WTC11 (cell line): ENCODE results near the gene STON2. TPM values are rescaled to one million over a fixed set of nuclear protein-coding genes. Genes with fewer than 3 reads are reported as not detected.

ENCODE experiments used
- ATAC-seq: fragments of 200-7000 bp; cut with Tn5 transposase; 2 replicates; pipeline ENCODE4 v1.10.0; 2021; ENCODE audit warnings: mild to moderate bottlenecking, moderate library complexity
- CTCF ChIA-PET: fragments of 300-600 bp; sonication (Branson Sonifier 250); formaldehyde crosslinking; loops from one replicate; lab custom pipeline; 2021; ENCODE audit warnings: antibody characterized with exemption; lab: Charles Lee
- POLR2A ChIA-PET: fragments of 350-600 bp; sonication (Branson Sonifier 250); formaldehyde crosslinking; loops from one replicate; lab custom pipeline; 2021; ENCODE audit warnings: antibody characterized with exemption; lab: Charles Lee
- DNase-seq: peaks from one replicate; pipeline ENCODE4 v3.0.0; 2021; ENCODE audit warnings: low spot score
- H3K27ac Mint-ChIP-seq: 2 replicates; pipeline ENCODE4 v1.8.0; 2021; ENCODE audit warnings: mixed read lengths
- H3K27me3 Mint-ChIP-seq: 2 replicates; pipeline ENCODE4 v1.8.0; 2021; ENCODE audit warnings: low read depth, mild to moderate bottlenecking, moderate library complexity, mixed read lengths
- H3K36me3 Mint-ChIP-seq: 2 replicates; pipeline ENCODE4 v1.8.0; 2021; ENCODE audit warnings: mixed read lengths
- H3K4me1 Mint-ChIP-seq: 2 replicates; pipeline ENCODE4 v1.8.0; 2022; ENCODE audit warnings: mixed read lengths
- H3K4me3 Mint-ChIP-seq: 2 replicates; pipeline ENCODE4 v1.8.0; 2021; ENCODE audit warnings: mild to moderate bottlenecking, moderate library complexity, mixed read lengths
- H3K9me3 Mint-ChIP-seq: 2 replicates; pipeline ENCODE4 v1.8.0; 2021; ENCODE audit warnings: mixed read lengths
- CBFB ChIP-seq: sonication (generic); formaldehyde crosslinking; IDR thresholded peaks from 2 replicates; pipeline ENCODE4 v1.8.1; 2022; ENCODE audit warnings: mild to moderate bottlenecking, low read depth, missing genetic modification reagents
- ELF4 ChIP-seq: sonication (generic); formaldehyde crosslinking; IDR thresholded peaks from 2 replicates; pipeline ENCODE4 v1.8.1; 2022; ENCODE audit warnings: low read depth, mild to moderate bottlenecking, moderate library complexity, missing genetic modification reagents
- EMX1 ChIP-seq: fragments of 250-450 bp; sonication (Bioruptor Pico); IDR thresholded peaks from 2 replicates; pipeline ENCODE4 v1.8.0; 2021; ENCODE audit warnings: mild to moderate bottlenecking
- FOXK1 ChIP-seq: sonication (generic); formaldehyde crosslinking; IDR thresholded peaks from 2 replicates; pipeline ENCODE4 v1.8.0; 2022; ENCODE audit warnings: mild to moderate bottlenecking, moderate library complexity, missing genetic modification reagents
- HMGA2 ChIP-seq: fragments of 250-450 bp; sonication (Bioruptor Pico); IDR thresholded peaks from 2 replicates; pipeline ENCODE4 v1.4.0; 2021; ENCODE audit warnings: mild to moderate bottlenecking, moderate library complexity
- JUN ChIP-seq: sonication (generic); formaldehyde crosslinking; IDR thresholded peaks from 2 replicates; pipeline ENCODE4 v1.8.0; 2023; ENCODE audit warnings: mild to moderate bottlenecking, missing genetic modification reagents
- NFE2L1 ChIP-seq: sonication (generic); formaldehyde crosslinking; IDR thresholded peaks from 2 replicates; pipeline ENCODE4 v1.8.1; 2023; ENCODE audit warnings: missing genetic modification reagents
- RELA ChIP-seq: sonication (generic); formaldehyde crosslinking; IDR thresholded peaks from 2 replicates; pipeline ENCODE4 v1.8.1; 2022; ENCODE audit warnings: missing genetic modification reagents, mild to moderate bottlenecking, borderline replicate concordance
- RORB ChIP-seq: fragments of 250-450 bp; sonication (Bioruptor Pico); IDR thresholded peaks from 2 replicates; pipeline ENCODE4 v1.9.0; 2021; ENCODE audit warnings: mild to moderate bottlenecking
- SMAD3 ChIP-seq: sonication (generic); formaldehyde crosslinking; IDR thresholded peaks from 2 replicates; pipeline ENCODE4 v1.8.0; 2022; ENCODE audit warnings: missing genetic modification reagents, mild to moderate bottlenecking, borderline replicate concordance
- ZBTB21 ChIP-seq: sonication (generic); formaldehyde crosslinking; IDR thresholded peaks from 2 replicates; pipeline ENCODE4 v1.8.1; 2023; ENCODE audit warnings: mild to moderate bottlenecking, missing genetic modification reagents, borderline replicate concordance
- total RNA-seq: library from RNA; stranded (reverse); gene quantifications from 3 replicates; pipeline ENCODE4 v1.2.3, GENCODE V29; 2021
- TF ChIP-seq, protein P1 (sequence below): sonication (generic); formaldehyde crosslinking; IDR thresholded peaks from 2 replicates; pipeline ENCODE4 v1.8.1; 2022; ENCODE audit warnings: mild to moderate bottlenecking, missing genetic modification reagents, moderate library complexity, borderline replicate concordance
- TF ChIP-seq, protein P2 (sequence below): sonication (generic); formaldehyde crosslinking; IDR thresholded peaks from 2 replicates; pipeline ENCODE4 v1.8.0; 2022; ENCODE audit warnings: mild to moderate bottlenecking, missing genetic modification reagents
- TF ChIP-seq, protein P3 (sequence below): fragments of 250-450 bp; sonication (Bioruptor Pico); IDR thresholded peaks from 2 replicates; pipeline ENCODE4 v1.9.0; 2021; ENCODE audit warnings: mild to moderate bottlenecking
- TF ChIP-seq, protein P4 (sequence below): sonication (generic); formaldehyde crosslinking; IDR thresholded peaks from 2 replicates; pipeline ENCODE4 v1.8.1; 2022; ENCODE audit warnings: mild to moderate bottlenecking, moderate library complexity, missing genetic modification reagents
- TF ChIP-seq, protein P5 (sequence below): sonication (generic); formaldehyde crosslinking; IDR thresholded peaks from 2 replicates; pipeline ENCODE4 v1.8.0; 2022; ENCODE audit warnings: mild to moderate bottlenecking, missing genetic modification reagents
- TF ChIP-seq, protein P6 (sequence below): sonication (generic); formaldehyde crosslinking; IDR thresholded peaks from 2 replicates; pipeline ENCODE4 v1.8.0; 2023; ENCODE audit warnings: missing genetic modification reagents
- TF ChIP-seq, protein P7 (sequence below): sonication (generic); formaldehyde crosslinking; IDR thresholded peaks from 2 replicates; pipeline ENCODE4 v1.8.1; 2023; ENCODE audit warnings: mild to moderate bottlenecking, missing genetic modification reagents

The STON2 gene
- total RNA-seq, 1 experiment from 2014 or later, result 69.2 TPM

DNA sequence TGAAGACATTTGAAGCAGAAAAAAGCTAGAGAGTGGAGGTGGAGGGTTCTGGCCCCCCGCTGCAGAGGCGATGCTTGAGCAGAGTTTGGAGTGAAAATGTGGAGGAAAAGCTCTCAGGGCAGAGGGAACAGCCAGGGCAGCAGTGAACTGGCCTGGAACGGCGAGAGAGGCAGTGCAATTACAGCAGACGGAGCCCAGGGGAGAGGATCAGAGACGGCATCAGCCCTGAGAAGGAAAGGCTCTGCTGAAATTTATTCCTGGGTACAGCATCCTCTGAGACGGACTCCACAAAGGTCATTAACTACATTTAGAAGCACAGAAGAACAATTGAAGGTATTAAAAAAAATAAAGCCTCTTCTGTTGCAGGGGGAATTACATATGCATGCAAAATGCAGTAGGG, 14.2 kb downstream of the STON2 start (continued):
- TF ChIP-seq, protein P1, sequence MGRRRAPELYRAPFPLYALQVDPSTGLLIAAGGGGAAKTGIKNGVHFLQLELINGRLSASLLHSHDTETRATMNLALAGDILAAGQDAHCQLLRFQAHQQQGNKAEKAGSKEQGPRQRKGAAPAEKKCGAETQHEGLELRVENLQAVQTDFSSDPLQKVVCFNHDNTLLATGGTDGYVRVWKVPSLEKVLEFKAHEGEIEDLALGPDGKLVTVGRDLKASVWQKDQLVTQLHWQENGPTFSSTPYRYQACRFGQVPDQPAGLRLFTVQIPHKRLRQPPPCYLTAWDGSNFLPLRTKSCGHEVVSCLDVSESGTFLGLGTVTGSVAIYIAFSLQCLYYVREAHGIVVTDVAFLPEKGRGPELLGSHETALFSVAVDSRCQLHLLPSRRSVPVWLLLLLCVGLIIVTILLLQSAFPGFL, result no peak
- TF ChIP-seq EMX1 (CRISPR knock-in tag), result no peak
- TF ChIP-seq ELF4, result no peak
- no peak for TF ChIP-seq SMAD3 (CRISPR knock-in tag)
- TF ChIP-seq, protein P2, sequence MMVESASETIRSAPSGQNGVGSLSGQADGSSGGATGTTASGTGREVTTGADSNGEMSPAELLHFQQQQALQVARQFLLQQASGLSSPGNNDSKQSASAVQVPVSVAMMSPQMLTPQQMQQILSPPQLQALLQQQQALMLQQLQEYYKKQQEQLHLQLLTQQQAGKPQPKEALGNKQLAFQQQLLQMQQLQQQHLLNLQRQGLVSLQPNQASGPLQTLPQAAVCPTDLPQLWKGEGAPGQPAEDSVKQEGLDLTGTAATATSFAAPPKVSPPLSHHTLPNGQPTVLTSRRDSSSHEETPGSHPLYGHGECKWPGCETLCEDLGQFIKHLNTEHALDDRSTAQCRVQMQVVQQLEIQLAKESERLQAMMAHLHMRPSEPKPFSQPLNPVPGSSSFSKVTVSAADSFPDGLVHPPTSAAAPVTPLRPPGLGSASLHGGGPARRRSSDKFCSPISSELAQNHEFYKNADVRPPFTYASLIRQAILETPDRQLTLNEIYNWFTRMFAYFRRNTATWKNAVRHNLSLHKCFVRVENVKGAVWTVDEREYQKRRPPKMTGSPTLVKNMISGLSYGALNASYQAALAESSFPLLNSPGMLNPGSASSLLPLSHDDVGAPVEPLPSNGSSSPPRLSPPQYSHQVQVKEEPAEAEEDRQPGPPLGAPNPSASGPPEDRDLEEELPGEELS (CRISPR knock-in tag), result no peak
- TF ChIP-seq FOXK1 (CRISPR knock-in tag), result no peak
- no peak for TF ChIP-seq NFE2L1 (CRISPR knock-in tag)

DNA sequence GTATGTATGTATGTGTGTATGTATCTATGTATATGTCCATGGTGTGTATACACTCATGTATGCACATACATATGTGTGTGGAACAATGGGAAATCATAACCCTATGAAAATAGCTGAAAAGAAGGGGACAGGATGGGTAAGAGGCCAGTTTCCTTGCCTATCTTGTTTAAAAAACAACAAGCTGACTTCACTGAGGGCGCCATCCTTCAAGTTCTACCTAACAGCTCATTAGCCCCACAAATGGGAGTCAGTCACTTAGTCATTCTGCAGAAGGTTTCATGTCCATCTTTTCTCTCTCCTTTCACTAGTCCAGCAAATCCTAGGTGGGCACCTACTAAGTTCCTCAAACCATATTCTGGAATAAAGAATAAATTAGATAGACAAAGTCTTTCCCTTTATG, 14.7 kb downstream of the STON2 start:
- Mint-ChIP-seq H3K27me3 (no peaks in the 10 kb centered on the region; the same call in 1 of the 2 replicates), H3K27ac (peak overlapping the region; percentile 92), H3K36me3 (peaks cover 9% of the 10 kb centered on the region), H3K4me3 (peak overlapping the region; percentile 26), H3K4me1 (peaks cover 58% of the 10 kb centered on the region), H3K9me3 (peaks cover 4% of the 10 kb centered on the region)
- POLR2A ChIA-PET, result no interaction called here
- TF ChIP-seq HMGA2 (CRISPR knock-in tag) (no peak), RELA (CRISPR knock-in tag) (no peak), JUN (CRISPR knock-in tag) (no peak), ZBTB21 (CRISPR knock-in tag) (no peak), RORB (CRISPR knock-in tag) (no peak), CBFB (CRISPR knock-in tag) (no peak)
- TF ChIP-seq, protein P3, sequence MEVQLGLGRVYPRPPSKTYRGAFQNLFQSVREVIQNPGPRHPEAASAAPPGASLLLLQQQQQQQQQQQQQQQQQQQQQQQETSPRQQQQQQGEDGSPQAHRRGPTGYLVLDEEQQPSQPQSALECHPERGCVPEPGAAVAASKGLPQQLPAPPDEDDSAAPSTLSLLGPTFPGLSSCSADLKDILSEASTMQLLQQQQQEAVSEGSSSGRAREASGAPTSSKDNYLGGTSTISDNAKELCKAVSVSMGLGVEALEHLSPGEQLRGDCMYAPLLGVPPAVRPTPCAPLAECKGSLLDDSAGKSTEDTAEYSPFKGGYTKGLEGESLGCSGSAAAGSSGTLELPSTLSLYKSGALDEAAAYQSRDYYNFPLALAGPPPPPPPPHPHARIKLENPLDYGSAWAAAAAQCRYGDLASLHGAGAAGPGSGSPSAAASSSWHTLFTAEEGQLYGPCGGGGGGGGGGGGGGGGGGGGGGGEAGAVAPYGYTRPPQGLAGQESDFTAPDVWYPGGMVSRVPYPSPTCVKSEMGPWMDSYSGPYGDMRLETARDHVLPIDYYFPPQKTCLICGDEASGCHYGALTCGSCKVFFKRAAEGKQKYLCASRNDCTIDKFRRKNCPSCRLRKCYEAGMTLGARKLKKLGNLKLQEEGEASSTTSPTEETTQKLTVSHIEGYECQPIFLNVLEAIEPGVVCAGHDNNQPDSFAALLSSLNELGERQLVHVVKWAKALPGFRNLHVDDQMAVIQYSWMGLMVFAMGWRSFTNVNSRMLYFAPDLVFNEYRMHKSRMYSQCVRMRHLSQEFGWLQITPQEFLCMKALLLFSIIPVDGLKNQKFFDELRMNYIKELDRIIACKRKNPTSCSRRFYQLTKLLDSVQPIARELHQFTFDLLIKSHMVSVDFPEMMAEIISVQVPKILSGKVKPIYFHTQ (CRISPR knock-in tag), result no peak
- TF ChIP-seq, protein P4, sequence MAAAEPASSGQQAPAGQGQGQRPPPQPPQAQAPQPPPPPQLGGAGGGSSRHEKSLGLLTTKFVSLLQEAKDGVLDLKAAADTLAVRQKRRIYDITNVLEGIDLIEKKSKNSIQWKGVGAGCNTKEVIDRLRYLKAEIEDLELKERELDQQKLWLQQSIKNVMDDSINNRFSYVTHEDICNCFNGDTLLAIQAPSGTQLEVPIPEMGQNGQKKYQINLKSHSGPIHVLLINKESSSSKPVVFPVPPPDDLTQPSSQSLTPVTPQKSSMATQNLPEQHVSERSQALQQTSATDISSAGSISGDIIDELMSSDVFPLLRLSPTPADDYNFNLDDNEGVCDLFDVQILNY, result no peak
- TF ChIP-seq, protein P5, sequence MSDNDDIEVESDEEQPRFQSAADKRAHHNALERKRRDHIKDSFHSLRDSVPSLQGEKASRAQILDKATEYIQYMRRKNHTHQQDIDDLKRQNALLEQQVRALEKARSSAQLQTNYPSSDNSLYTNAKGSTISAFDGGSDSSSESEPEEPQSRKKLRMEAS (CRISPR knock-in tag), result no peak
- TF ChIP-seq, protein P6, sequence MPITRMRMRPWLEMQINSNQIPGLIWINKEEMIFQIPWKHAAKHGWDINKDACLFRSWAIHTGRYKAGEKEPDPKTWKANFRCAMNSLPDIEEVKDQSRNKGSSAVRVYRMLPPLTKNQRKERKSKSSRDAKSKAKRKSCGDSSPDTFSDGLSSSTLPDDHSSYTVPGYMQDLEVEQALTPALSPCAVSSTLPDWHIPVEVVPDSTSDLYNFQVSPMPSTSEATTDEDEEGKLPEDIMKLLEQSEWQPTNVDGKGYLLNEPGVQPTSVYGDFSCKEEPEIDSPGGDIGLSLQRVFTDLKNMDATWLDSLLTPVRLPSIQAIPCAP (CRISPR knock-in tag), result no peak
- TF ChIP-seq, protein P7, sequence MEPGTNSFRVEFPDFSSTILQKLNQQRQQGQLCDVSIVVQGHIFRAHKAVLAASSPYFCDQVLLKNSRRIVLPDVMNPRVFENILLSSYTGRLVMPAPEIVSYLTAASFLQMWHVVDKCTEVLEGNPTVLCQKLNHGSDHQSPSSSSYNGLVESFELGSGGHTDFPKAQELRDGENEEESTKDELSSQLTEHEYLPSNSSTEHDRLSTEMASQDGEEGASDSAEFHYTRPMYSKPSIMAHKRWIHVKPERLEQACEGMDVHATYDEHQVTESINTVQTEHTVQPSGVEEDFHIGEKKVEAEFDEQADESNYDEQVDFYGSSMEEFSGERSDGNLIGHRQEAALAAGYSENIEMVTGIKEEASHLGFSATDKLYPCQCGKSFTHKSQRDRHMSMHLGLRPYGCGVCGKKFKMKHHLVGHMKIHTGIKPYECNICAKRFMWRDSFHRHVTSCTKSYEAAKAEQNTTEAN (CRISPR knock-in tag), result no peak
- ATAC-seq (no peak), DNase-seq (no peak)
- CTCF ChIA-PET, result interaction anchor here (1.0 to 1.2 kb wide), 2 partner anchors 64 to 116 kb away, joined by 3 to 7 read pairs; no protein-coding TSS in a partner anchor
